ENCODE measurements around the gene GHR.

GRCh38 chr5:42521406-42521805 lies 98.2 kb downstream of the GHR start:
- TF ChIP-seq POLR2A (IDR thresholded peaks at IDR 0.05) (no peak), CTCF (IDR thresholded peaks at IDR 0.05) (no peak), POLR2AphosphoS5 (IDR thresholded peaks at IDR 0.05) (no peak), EP300 (IDR thresholded peaks at IDR 0.05) (no peak)

Measured in stomach (tissue), 4 donors.